HFFc6 (cell line): ENCODE data around the gene COQ5. TPM values are rescaled to one million over a fixed set of nuclear protein-coding genes. Genes with fewer than 3 reads are reported as not detected.

Experiments used
- DNase-seq: peaks from one replicate; pipeline ENCODE4 v3.0.0-alpha.2; 2018
- H3K27ac Mint-ChIP-seq: 2 replicates; pipeline ENCODE4 v1.8.0; 2020; ENCODE audit warnings: mild to moderate bottlenecking, mixed read lengths
- H3K27me3 Mint-ChIP-seq: 2 replicates; pipeline ENCODE4 v1.8.0; 2021; ENCODE audit warnings: mild to moderate bottlenecking, moderate library complexity, mixed read lengths; ENCODE audit not compliant: insufficient read depth
- H3K36me3 Mint-ChIP-seq: 2 replicates; pipeline ENCODE4 v1.8.0; 2021; ENCODE audit warnings: low read depth, mixed read lengths
- H3K4me1 Mint-ChIP-seq: 2 replicates; pipeline ENCODE4 v1.8.0; 2020; ENCODE audit warnings: low read depth, mixed read lengths
- H3K4me3 Mint-ChIP-seq: 2 replicates; pipeline ENCODE4 v1.8.0; 2020; ENCODE audit warnings: mild to moderate bottlenecking, moderate library complexity, mixed read lengths
- H3K9me3 Mint-ChIP-seq: 2 replicates; pipeline ENCODE4 v1.8.0; 2020; ENCODE audit warnings: mild to moderate bottlenecking, mixed read lengths
- CTCF ChIP-seq: fragments of 200-600 bp; sonication (generic); IDR thresholded peaks from 2 replicates; pipeline ENCODE4 v1.5.0; 2021; ENCODE audit warnings: antibody characterized with exemption, mild to moderate bottlenecking
- total RNA-seq, 6 experiments: library from RNA; stranded (reverse); fragmentation: NEBNext Ultra II Directional; extraction: Animal tissue kit (Norgen Biotek cat#: 25700); gene quantifications; 2 replicates in 1 of 6; 3 replicates in 5 of 6; pipeline ENCODE4 v1.2.3, GENCODE V29; 2021

The COQ5 gene
- total RNA-seq, 6 experiments from 2014 or later = 26.0 to 30.7 (median 27.4) TPM

GRCh38 chr12:120540445-120540844 lies 11.5 kb upstream of the COQ5 start:
- H3K27ac Mint-ChIP-seq = peak overlapping the region; percentile 60

DNA sequence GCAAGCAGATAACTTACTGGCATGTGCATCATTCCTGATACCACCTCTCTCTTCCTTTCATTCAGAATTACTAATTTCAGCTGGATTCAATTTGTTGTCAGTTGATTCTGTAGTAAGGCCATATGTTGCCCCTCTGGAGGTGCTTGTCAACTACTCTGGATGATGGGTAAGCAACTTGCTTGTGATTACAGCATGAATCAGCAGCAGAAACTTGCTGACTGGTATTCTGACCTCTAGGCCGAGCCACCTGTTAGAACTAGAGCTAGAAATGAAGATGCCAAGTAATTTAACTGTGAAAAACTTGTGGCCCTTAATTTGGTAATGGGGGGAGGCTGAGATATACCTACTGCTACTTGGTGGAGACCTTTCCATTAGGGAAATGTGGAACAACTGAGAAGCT lies 10.3 kb upstream of the COQ5 start:
- DNase-seq = peak; percentile 37
- Mint-ChIP-seq H3K36me3 (peaks cover 26% of the 10 kb centered on the region), H3K4me1 (peaks cover 57% of the 10 kb centered on the region), H3K27ac (peak overlapping the region; percentile 68), H3K4me3 (peak overlapping the region; percentile 96), H3K27me3 (no peaks in the 10 kb centered on the region; the same call in 1 of the 2 replicates), H3K9me3 (no peaks in the 10 kb centered on the region)
- no peak for TF ChIP-seq CTCF

More at GRCh38 chr12:120540445-120540844, 11.5 kb upstream of the COQ5 start:
- H3K4me3 Mint-ChIP-seq = no peak overlapping the region
- no peak for TF ChIP-seq CTCF
- peaks cover 18% of the 10 kb centered on the region for H3K36me3 Mint-ChIP-seq
- no peak for DNase-seq
- no peaks in the 10 kb centered on the region; the same call in 1 of the 2 replicates for H3K27me3 Mint-ChIP-seq
- H3K9me3 Mint-ChIP-seq = no peaks in the 10 kb centered on the region
- H3K4me1 Mint-ChIP-seq = peaks cover 58% of the 10 kb centered on the region

DNA sequence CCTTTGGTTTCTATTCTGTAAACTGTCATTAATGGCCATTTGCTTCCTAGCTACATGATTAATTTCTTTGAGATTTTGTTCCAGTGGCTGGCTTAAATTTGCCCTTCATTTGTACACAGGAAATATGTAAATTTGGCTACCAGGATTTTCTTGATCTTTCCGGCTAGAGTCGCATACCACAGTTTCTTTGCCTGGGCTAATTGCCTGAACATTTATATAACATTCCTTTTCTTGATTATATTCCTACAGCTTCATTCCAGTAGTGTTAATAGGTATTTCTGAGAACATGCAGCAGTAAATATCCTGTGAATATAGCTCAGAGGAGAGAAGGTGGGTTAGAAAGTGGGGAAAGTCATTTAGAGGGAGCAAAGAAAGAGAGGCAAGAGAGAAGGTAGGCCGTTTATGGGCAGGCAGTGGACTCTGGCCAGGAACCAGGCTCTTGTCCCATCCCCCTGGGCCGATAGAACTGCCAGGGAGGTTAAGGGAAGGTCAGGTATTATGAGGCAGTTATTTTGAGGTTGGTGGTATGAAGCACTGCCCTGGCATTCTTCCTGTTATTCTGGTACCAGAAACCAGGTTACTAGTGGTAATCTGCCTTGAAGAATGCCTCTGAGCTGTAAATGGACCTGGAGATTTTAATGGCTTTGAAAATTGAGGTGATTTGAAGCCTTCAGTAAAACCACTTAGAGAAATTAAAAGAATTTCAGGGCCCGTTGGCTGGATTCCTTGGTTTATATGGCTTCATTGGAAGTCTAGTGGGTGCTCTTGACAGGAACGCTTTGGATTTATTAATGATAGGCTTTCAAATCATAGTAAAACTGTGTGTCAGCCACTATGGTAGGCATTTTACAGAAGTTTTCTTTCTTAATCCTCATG lies 9.6 kb upstream of the COQ5 start:
- Mint-ChIP-seq H3K27me3 (no peaks in the 10 kb centered on the region), H3K36me3 (peaks cover 26% of the 10 kb centered on the region), H3K4me1 (peaks cover 57% of the 10 kb centered on the region), H3K27ac (peak overlapping the region; percentile 68), H3K9me3 (no peaks in the 10 kb centered on the region), H3K4me3 (peak overlapping the region; percentile 96)
- peak; percentile 71 for DNase-seq
- no peak for TF ChIP-seq CTCF

GRCh38 chr12:120537856-120538220 lies 8.9 kb upstream of the COQ5 start:
- DNase-seq = no peak
- Mint-ChIP-seq H3K27ac (peak overlapping the region; percentile 68), H3K9me3 (no peaks in the 10 kb centered on the region), H3K36me3 (peaks cover 25% of the 10 kb centered on the region), H3K4me1 (peaks cover 57% of the 10 kb centered on the region), H3K27me3 (no peaks in the 10 kb centered on the region; the same call in 1 of the 2 replicates), H3K4me3 (peak overlapping the region; percentile 96)
- no peak for TF ChIP-seq CTCF

DNA sequence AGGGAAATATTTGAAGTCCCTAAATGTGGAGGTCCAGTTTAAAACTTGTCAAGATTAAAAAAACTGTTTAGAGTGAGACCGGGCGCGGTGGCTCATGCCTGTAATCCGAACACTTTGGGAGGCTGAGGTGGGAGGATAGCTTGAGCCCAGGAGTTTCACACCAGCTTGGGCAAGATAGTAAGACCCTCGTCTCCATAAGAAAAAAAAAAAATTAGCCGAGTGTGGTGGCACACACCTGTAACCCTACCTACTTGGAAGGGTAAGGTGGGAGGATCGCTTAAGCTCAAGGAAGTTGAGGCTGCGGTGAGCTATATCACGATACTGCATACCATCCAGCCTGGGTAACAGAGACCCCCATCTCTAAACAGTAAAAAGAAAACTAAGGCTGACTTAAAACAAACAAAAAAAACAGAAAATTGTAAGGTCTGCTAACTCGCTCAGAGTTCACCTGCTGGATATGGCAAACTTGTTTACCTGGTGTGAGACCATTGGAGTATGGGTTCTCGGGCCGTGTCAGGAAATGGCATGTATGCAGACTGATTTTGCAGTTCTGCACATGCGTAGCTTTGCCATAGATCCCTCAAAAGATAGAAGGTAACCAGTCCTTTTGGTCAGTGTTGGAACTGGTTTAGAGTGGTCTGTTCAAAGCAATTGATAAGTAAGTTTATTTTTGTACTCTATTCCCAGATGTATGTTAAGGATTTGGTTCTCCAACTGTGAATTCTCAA lies 7.3 kb upstream of the COQ5 start:
- peaks cover 22% of the 10 kb centered on the region for H3K36me3 Mint-ChIP-seq
- H3K4me3 Mint-ChIP-seq = peak overlapping the region; percentile 96
- no peak for DNase-seq
- peaks cover 57% of the 10 kb centered on the region for H3K4me1 Mint-ChIP-seq
- no peaks in the 10 kb centered on the region; the same call in 1 of the 2 replicates for H3K27me3 Mint-ChIP-seq
- no peak overlapping the region for H3K27ac Mint-ChIP-seq
- TF ChIP-seq CTCF = no peak
- no peaks in the 10 kb centered on the region for H3K9me3 Mint-ChIP-seq
